ENCODE measurements around the gene PIP.
"Not testable (repeated sequence)": the region's sequence is repeated elsewhere in the genome, so short reads cannot be mapped to it uniquely, and the experiment has no call there.

PIP gene

GRCh38 chr7:143131781-143132180, at the start of gene PIP:
TSS of gene PIP (plus strand) at chr7:143132077. CDS start at chr7:143132117, 40 bp downstream.
- DNase-seq (ENCODE audit: low spot score): no peak

- no peak for DNase-seq (ENCODE audit: low spot score)
Measured at GRCh38 chr7:143085109-143085508, 46.8 kb upstream of the PIP start.

- DNase-seq (ENCODE audit: low spot score): not testable (repeated sequence)
Measured at GRCh38 chr7:143085610-143086009, 46.3 kb upstream of the PIP start.

- not testable (repeated sequence) for DNase-seq (ENCODE audit: low spot score)
Measured at GRCh38 chr7:143088549-143089231, 43.2 kb upstream of the PIP start.

GRCh38 chr7:143096146-143096545, 35.7 kb upstream of the PIP start:
- DNase-seq (ENCODE audit: low spot score): no peak

GRCh38 chr7:143099579-143099978, 32.3 kb upstream of the PIP start:
- DNase-seq (ENCODE audit: low spot score): not testable (repeated sequence)

- no peak for DNase-seq (ENCODE audit: low spot score)
Measured at GRCh38 chr7:143104759-143105158, 27.1 kb upstream of the PIP start.

GRCh38 chr7:143108019-143108418, 23.9 kb upstream of the PIP start:
- DNase-seq (ENCODE audit: low spot score): not testable (repeated sequence)

GRCh38 chr7:143117395-143117794, 14.5 kb upstream of the PIP start:
- no peak for DNase-seq (ENCODE audit: low spot score)

- no peak for DNase-seq (ENCODE audit: low spot score)
Measured at GRCh38 chr7:143120691-143121405, 11.0 kb upstream of the PIP start.

GRCh38 chr7:143123326-143123725, 8.6 kb upstream of the PIP start:
- not testable (repeated sequence) for DNase-seq (ENCODE audit: low spot score)

GRCh38 chr7:143126146-143126545, 5.7 kb upstream of the PIP start:
- DNase-seq (ENCODE audit: low spot score): no peak

- DNase-seq (ENCODE audit: low spot score): no peak
Measured at GRCh38 chr7:143129051-143129450, 2.8 kb upstream of the PIP start.

GRCh38 chr7:143129477-143129876, 2.4 kb upstream of the PIP start:
- DNase-seq (ENCODE audit: low spot score): no peak

- DNase-seq (ENCODE audit: low spot score): no peak
Measured at GRCh38 chr7:143130541-143130940, 1.3 kb upstream of the PIP start.

- DNase-seq (ENCODE audit: low spot score): no peak
Measured at GRCh38 chr7:143147070-143147469, 15.2 kb downstream of the PIP start.

GRCh38 chr7:143148050-143148449, 16.2 kb downstream of the PIP start:
- no peak for DNase-seq (ENCODE audit: low spot score)

GRCh38 chr7:143148651-143149050, 16.8 kb downstream of the PIP start:
- DNase-seq (ENCODE audit: low spot score): no peak

- DNase-seq (ENCODE audit: low spot score): not testable (repeated sequence)
Measured at GRCh38 chr7:143150696-143151095, 18.8 kb downstream of the PIP start.

- not testable (repeated sequence) for DNase-seq (ENCODE audit: low spot score)
Measured at GRCh38 chr7:143158617-143159016, 26.7 kb downstream of the PIP start.

GRCh38 chr7:143171697-143172096, 39.8 kb downstream of the PIP start:
- no peak for DNase-seq (ENCODE audit: low spot score)

GRCh38 chr7:143172354-143172753, 40.5 kb downstream of the PIP start:
- DNase-seq (ENCODE audit: low spot score): no peak

GRCh38 chr7:143176128-143176527, 44.3 kb downstream of the PIP start:
- no peak for DNase-seq (ENCODE audit: low spot score)
